Measurements from ENCODE around the gene EPS8.

EPS8 gene

GRCh38 chr12:15706010-15706676 is 83.0 kb downstream of the EPS8 start:
- H3K4me3 ChIP-seq (ENCODE audit: low read depth, low read length), result no peak overlapping the region
- TF ChIP-seq, protein P1, sequence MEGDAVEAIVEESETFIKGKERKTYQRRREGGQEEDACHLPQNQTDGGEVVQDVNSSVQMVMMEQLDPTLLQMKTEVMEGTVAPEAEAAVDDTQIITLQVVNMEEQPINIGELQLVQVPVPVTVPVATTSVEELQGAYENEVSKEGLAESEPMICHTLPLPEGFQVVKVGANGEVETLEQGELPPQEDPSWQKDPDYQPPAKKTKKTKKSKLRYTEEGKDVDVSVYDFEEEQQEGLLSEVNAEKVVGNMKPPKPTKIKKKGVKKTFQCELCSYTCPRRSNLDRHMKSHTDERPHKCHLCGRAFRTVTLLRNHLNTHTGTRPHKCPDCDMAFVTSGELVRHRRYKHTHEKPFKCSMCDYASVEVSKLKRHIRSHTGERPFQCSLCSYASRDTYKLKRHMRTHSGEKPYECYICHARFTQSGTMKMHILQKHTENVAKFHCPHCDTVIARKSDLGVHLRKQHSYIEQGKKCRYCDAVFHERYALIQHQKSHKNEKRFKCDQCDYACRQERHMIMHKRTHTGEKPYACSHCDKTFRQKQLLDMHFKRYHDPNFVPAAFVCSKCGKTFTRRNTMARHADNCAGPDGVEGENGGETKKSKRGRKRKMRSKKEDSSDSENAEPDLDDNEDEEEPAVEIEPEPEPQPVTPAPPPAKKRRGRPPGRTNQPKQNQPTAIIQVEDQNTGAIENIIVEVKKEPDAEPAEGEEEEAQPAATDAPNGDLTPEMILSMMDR (IDR thresholded peaks at IDR 0.05; ENCODE audit: borderline replicate concordance, insufficient read depth, low read depth, low read length), result no peak

- H3K4me3 ChIP-seq (ENCODE audit: low read depth, low read length), result no peak overlapping the region
- TF ChIP-seq, protein P1 (IDR thresholded peaks at IDR 0.05; ENCODE audit: borderline replicate concordance, insufficient read depth, low read depth, low read length), result no peak
Observed at GRCh38 chr12:15705606-15706005, 83.6 kb downstream of the EPS8 start.

- no peak overlapping the region for H3K4me3 ChIP-seq (ENCODE audit: low read depth, low read length)
- TF ChIP-seq, protein P1 (IDR thresholded peaks at IDR 0.05; ENCODE audit: borderline replicate concordance, insufficient read depth, low read depth, low read length), result no peak
Observed at GRCh38 chr12:15702276-15702675, 86.9 kb downstream of the EPS8 start.

GRCh38 chr12:15701631-15702156 is 87.5 kb downstream of the EPS8 start:
- TF ChIP-seq, protein P1 (IDR thresholded peaks at IDR 0.05; ENCODE audit: borderline replicate concordance, insufficient read depth, low read depth, low read length), result no peak
- H3K4me3 ChIP-seq (ENCODE audit: low read depth, low read length), result no peak overlapping the region

DNA sequence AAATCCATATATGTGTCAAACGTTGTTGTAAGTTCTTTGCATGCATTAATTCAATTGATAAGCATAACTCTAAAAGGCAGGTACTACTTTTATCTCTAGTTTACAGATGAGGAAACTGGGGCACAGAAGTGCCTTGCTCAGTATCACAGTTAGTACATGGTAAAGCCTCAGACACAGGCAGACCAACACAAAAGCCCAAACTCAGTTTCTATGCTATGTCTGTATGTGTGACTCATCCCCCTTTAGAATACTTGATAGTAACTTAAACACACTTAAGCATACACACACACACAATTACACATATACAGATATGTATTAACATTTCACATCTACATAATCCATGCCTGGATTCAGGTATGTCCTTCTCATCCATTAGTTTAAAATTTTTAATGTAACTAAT is 88.0 kb downstream of the EPS8 start:
- TF ChIP-seq, protein P1 (IDR thresholded peaks at IDR 0.05; ENCODE audit: borderline replicate concordance, insufficient read depth, low read depth, low read length), result no peak
- H3K4me3 ChIP-seq (ENCODE audit: low read depth, low read length), result no peak overlapping the region

DNA sequence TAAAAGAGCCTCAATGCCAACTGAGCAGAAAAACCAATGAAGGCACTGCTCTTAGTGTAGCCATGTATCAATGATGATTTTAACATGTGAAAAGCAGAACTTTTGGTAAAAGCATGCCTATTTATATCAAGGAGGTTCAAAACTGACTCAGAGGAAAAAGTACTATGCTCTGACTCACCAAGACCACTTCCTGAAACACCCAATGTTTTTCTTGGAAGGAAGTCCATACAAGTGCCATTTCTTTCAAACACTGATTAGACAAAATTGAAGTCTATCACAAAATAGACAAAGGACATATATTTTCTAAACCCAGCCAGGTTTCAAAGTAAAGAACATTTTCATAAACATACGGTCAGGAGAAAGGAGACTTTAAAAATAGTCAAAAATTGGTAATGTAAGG is 88.6 kb downstream of the EPS8 start:
- TF ChIP-seq, protein P1 (IDR thresholded peaks at IDR 0.05; ENCODE audit: borderline replicate concordance, insufficient read depth, low read depth, low read length), result no peak
- no peak overlapping the region for H3K4me3 ChIP-seq (ENCODE audit: low read depth, low read length)

DNA sequence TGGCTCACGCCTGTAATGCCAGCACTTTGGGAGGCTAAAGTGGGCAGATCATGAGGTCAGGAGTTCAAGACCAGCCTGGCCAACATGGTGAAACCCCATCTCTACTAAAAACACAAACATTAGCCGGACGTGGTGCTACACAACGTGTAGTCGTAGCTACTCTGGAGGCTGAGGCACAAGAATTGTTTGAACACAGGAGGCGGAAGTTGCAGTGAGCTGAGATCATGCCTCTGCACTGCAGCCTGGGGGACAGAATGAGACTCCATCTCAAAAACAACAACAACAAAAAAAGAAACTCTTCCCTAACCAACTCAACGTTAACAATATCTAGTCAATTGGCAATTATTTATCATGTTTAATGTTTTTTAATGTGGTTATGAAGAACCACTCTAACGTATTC is 89.3 kb downstream of the EPS8 start:
- TF ChIP-seq, protein P1 (IDR thresholded peaks at IDR 0.05; ENCODE audit: borderline replicate concordance, insufficient read depth, low read depth, low read length), result no peak
- no peak overlapping the region for H3K4me3 ChIP-seq (ENCODE audit: low read depth, low read length)

Data from GM12875 (cell line).